ENCODE data around the gene ARRB2.

- TF ChIP-seq CTCF (IDR thresholded peaks at IDR 0.05) (no peak), POLR2A (IDR thresholded peaks at IDR 0.05) (no peak)
Observed at GRCh38 chr17:4748686-4749085, 38.3 kb downstream of the ARRB2 start.

Data from thyroid gland (tissue), 4 donors.